Activated CD8-positive, alpha-beta memory T cell treated with anti-CD3 and anti-CD28 coated beads, Interleukin-2, amount 50 U/mL, for 1 hour (primary cell): Measurements from ENCODE around the gene PDGFA.

Experiments
- DNase-seq: peaks from one replicate; pipeline ENCODE4 v3.0.0-alpha.2; 2020; ENCODE audit errors: extremely low read depth

Gene PDGFA

GRCh38 chr7:461453-462172 lies 58.0 kb downstream of the PDGFA start:
- DNase-seq, result no peak

GRCh38 chr7:461117-461452 lies 58.6 kb downstream of the PDGFA start:
- DNase-seq, result no peak

GRCh38 chr7:460374-461116 lies 59.1 kb downstream of the PDGFA start:
- DNase-seq, result no peak

GRCh38 chr7:459584-460373 lies 59.9 kb downstream of the PDGFA start:
- DNase-seq, result no peak

GRCh38 chr7:458511-459245 lies 61.0 kb downstream of the PDGFA start:
- no peak for DNase-seq

- DNase-seq, result no peak
Observed at GRCh38 chr7:457814-458510, 61.7 kb downstream of the PDGFA start.

GRCh38 chr7:455110-455928 lies 64.3 kb downstream of the PDGFA start:
- no peak for DNase-seq

- DNase-seq, result no peak
Observed at GRCh38 chr7:454356-455109, 65.1 kb downstream of the PDGFA start.

GRCh38 chr7:453597-454306 lies 65.9 kb downstream of the PDGFA start:
- no peak for DNase-seq

GRCh38 chr7:452791-453455 lies 66.7 kb downstream of the PDGFA start:
- DNase-seq, result no peak

GRCh38 chr7:452226-452751 lies 67.4 kb downstream of the PDGFA start:
- no peak for DNase-seq

GRCh38 chr7:451255-452225 lies 68.1 kb downstream of the PDGFA start:
- no peak for DNase-seq

GRCh38 chr7:450741-451140 lies 68.9 kb downstream of the PDGFA start:
- DNase-seq, result no peak

- DNase-seq, result no peak
Observed at GRCh38 chr7:450036-450435, 69.6 kb downstream of the PDGFA start.

GRCh38 chr7:449324-450019 lies 70.2 kb downstream of the PDGFA start:
- no peak for DNase-seq

- DNase-seq, result no peak
Observed at GRCh38 chr7:447523-447922, 72.1 kb downstream of the PDGFA start.
